Pons (tissue), 1 donor: ENCODE data around the gene OR52I2.

Source experiments
- DNase-seq: peaks from one replicate; pipeline ENCODE4 v3.0.0-alpha.2; 2016; ENCODE audit warnings: low spot score

Gene OR52I2

GRCh38 chr11:4581443-4581842 is at the start of gene OR52I2:
OR52I2 (plus strand) TSS chr11:4581743.
- DNase-seq = no peak

GRCh38 chr11:4539603-4540219 is 41.8 kb upstream of the OR52I2 start:
- DNase-seq = peak; percentile 46

GRCh38 chr11:4541071-4541470 is 40.5 kb upstream of the OR52I2 start:
- DNase-seq = no peak

- no peak for DNase-seq
Observed at GRCh38 chr11:4543561-4543960, 38.0 kb upstream of the OR52I2 start.

- no peak for DNase-seq
Observed at GRCh38 chr11:4544891-4545290, 36.7 kb upstream of the OR52I2 start, which contains the start of gene OR52M1. OR52M1 (plus strand) TSS chr11:4545191; CDS start chr11:4545191, 0 bp downstream.

GRCh38 chr11:4546878-4547277 is 34.7 kb upstream of the OR52I2 start:
- DNase-seq = no peak

- no peak for DNase-seq
Observed at GRCh38 chr11:4547416-4547815, 34.1 kb upstream of the OR52I2 start.

- DNase-seq = no peak
Observed at GRCh38 chr11:4551346-4551979, 30.1 kb upstream of the OR52I2 start.

GRCh38 chr11:4559527-4560440 is 21.8 kb upstream of the OR52I2 start:
- DNase-seq = no peak

- no peak for DNase-seq
Observed at GRCh38 chr11:4560467-4560866, 21.1 kb upstream of the OR52I2 start.

GRCh38 chr11:4565371-4565770 is 16.2 kb upstream of the OR52I2 start:
- DNase-seq = no peak

- no peak for DNase-seq
Observed at GRCh38 chr11:4569075-4569474, 12.5 kb upstream of the OR52I2 start.

GRCh38 chr11:4576880-4577279 is 4.7 kb upstream of the OR52I2 start:
- no peak for DNase-seq

GRCh38 chr11:4577761-4578160 is 3.8 kb upstream of the OR52I2 start:
- DNase-seq = no peak

GRCh38 chr11:4578624-4579023 is 2.9 kb upstream of the OR52I2 start:
- no peak for DNase-seq

- no peak for DNase-seq
Observed at GRCh38 chr11:4580124-4580523, 1.4 kb upstream of the OR52I2 start.

- DNase-seq = no peak
Observed at GRCh38 chr11:4589017-4589416, 7.5 kb downstream of the OR52I2 start.

GRCh38 chr11:4593739-4594138 is 12.2 kb downstream of the OR52I2 start, which contains the start of gene OR52I1:
OR52I1 (plus strand) TSS chr11:4594039; CDS start chr11:4594039, 0 bp downstream.
- DNase-seq = no peak

GRCh38 chr11:4605057-4605456 is 23.5 kb downstream of the OR52I2 start:
- no peak for DNase-seq

- peak; percentile 4 for DNase-seq
Observed at GRCh38 chr11:4606231-4607015, 24.9 kb downstream of the OR52I2 start.

GRCh38 chr11:4607096-4607495 is 25.6 kb downstream of the OR52I2 start:
- DNase-seq = peak; percentile 44
